HG02840 (cell line): ENCODE results near the gene H3-3A.
"Not testable (repeated sequence)": the region's sequence is repeated elsewhere in the genome, so short reads cannot be mapped to it uniquely, and the experiment has no call there.

Source experiments
- ATAC-seq: cut with Tn5 transposase; IDR thresholded peaks from one replicate; pipeline ENCODE4 v1.9.1; 2021; ENCODE audit warnings: mild to moderate bottlenecking, moderate library complexity, moderate number of reproducible peaks; ENCODE audit not compliant: unreplicated experiment, low FRiP score

Gene H3-3A

GRCh38 chr1:226083302-226084101, 21.0 kb downstream of the H3-3A start:
- ATAC-seq: peak; percentile 93

- no peak for ATAC-seq
Measured at GRCh38 chr1:226085675-226086285, 23.3 kb downstream of the H3-3A start.

GRCh38 chr1:226086776-226087175, 24.3 kb downstream of the H3-3A start:
- no peak for ATAC-seq

GRCh38 chr1:226091461-226091860, 28.9 kb downstream of the H3-3A start:
- no peak for ATAC-seq

- ATAC-seq: not testable (repeated sequence)
Measured at GRCh38 chr1:226092048-226092820, 29.7 kb downstream of the H3-3A start.

GRCh38 chr1:226092965-226093364, 30.4 kb downstream of the H3-3A start:
- no peak for ATAC-seq

GRCh38 chr1:226093621-226094020, 31.1 kb downstream of the H3-3A start:
- no peak for ATAC-seq

GRCh38 chr1:226094451-226094850, 31.9 kb downstream of the H3-3A start:
- no peak for ATAC-seq

- ATAC-seq: no peak
Measured at GRCh38 chr1:226095286-226095685, 32.8 kb downstream of the H3-3A start.

- no peak for ATAC-seq
Measured at GRCh38 chr1:226097866-226098625, 35.5 kb downstream of the H3-3A start.

- ATAC-seq: no peak
Measured at GRCh38 chr1:226098870-226099835, 36.6 kb downstream of the H3-3A start.

GRCh38 chr1:226100436-226101391, 38.2 kb downstream of the H3-3A start:
- ATAC-seq: no peak

- no peak for ATAC-seq
Measured at GRCh38 chr1:226104671-226105121, 42.2 kb downstream of the H3-3A start.

GRCh38 chr1:226107471-226108460, 45.2 kb downstream of the H3-3A start:
- no peak for ATAC-seq

GRCh38 chr1:226108935-226109828, 46.7 kb downstream of the H3-3A start:
- peak; percentile 13 for ATAC-seq

GRCh38 chr1:226109829-226110248, 47.3 kb downstream of the H3-3A start:
- peak; percentile 66 for ATAC-seq
